ENCODE results near the gene EFTUD2. TPM values are rescaled to one million over a fixed set of nuclear protein-coding genes. Genes with fewer than 3 reads are reported as not detected.

Gene EFTUD2
- total and polyA plus RNA-seq, 11 donors, result 21.3 to 106 (median 65.0) TPM

GRCh38 chr17:44850612-44851011, 48.6 kb downstream of the EFTUD2 start:
- Histone ChIP-seq H3K36me3 (peaks cover 0 to 65% (median 58%) of the 10 kb centered on the region in 9 donors), H3K4me1 (no peaks in the 10 kb centered on the region), H3K4me3 (no peak overlapping the region), H3K27me3 (no peaks in the 10 kb centered on the region), H3K27ac (peak overlapping the region; percentile 2 to 70 (median 49)), H3K9me3 (no peaks in the 10 kb centered on the region)
- DNase-seq, result peak; percentile 59 to 78 (median 69)
- TF ChIP-seq POLR2A (IDR thresholded peaks at IDR 0.05) (no peak), CTCF (IDR thresholded peaks at IDR 0.05) (no peak)
- peak; percentile 15 to 68 (median 54) for ATAC-seq
- intact Hi-C loops (cut with DNase I), result no loop called here
- WGBS, 4 donors, result 60 to 70% (median 62%) methylated on average over 5 of the region's 5 CpGs

GRCh38 chr17:44850025-44850424, 49.2 kb downstream of the EFTUD2 start:
- peaks cover 0 to 59% (median 52%) of the 10 kb centered on the region in 9 donors for H3K36me3 ChIP-seq

GRCh38 chr17:44848961-44849489, 50.2 kb downstream of the EFTUD2 start:
- Histone ChIP-seq H3K4me1 (peaks cover 0 to 3% (median 0%) of the 10 kb centered on the region in 12 donors), H3K27ac (peak overlapping the region in 8 of 12 donors; percentile 13 to 68 (median 64)), H3K4me3 (peak overlapping the region in 8 of 12 donors; percentile 26 to 48 (median 36)), H3K36me3 (peaks cover 0 to 49% (median 42%) of the 10 kb centered on the region in 9 donors), H3K27me3 (no peaks in the 10 kb centered on the region), H3K9me3 (no peaks in the 10 kb centered on the region)
- TF ChIP-seq CTCF (IDR thresholded peaks at IDR 0.05) (no peak), POLR2A (IDR thresholded peaks at IDR 0.05) (no peak)
- intact Hi-C loops (cut with DNase I), result loop anchor here in 1 of 10 donors (5.0 kb wide), 1 partner anchor 42 kb away; no protein-coding TSS in a partner anchor
- WGBS, 4 donors, result 80 to 93% (median 89%) methylated on average over 12 of the region's 12 CpGs
- DNase-seq, result peak in 1 of 5 donors; percentile 22
- ATAC-seq, result no peak

More at GRCh38 chr17:44850025-44850424, 49.2 kb downstream of the EFTUD2 start:
- TF ChIP-seq POLR2A (IDR thresholded peaks at IDR 0.05), result no peak
- TF ChIP-seq CTCF (IDR thresholded peaks at IDR 0.05), result no peak
- H3K4me1 ChIP-seq, result no peaks in the 10 kb centered on the region
- H3K27ac ChIP-seq, result peak overlapping the region; percentile 2 to 70 (median 49)
- 80 to 91% (median 88%) methylated on average over 7 of the region's 7 CpGs for WGBS, 4 donors
- H3K9me3 ChIP-seq, result no peaks in the 10 kb centered on the region
- no peaks in the 10 kb centered on the region for H3K27me3 ChIP-seq
- intact Hi-C loops (cut with DNase I), result no loop called here
- H3K4me3 ChIP-seq, result no peak overlapping the region
- DNase-seq, result no peak
- no peak for ATAC-seq

GRCh38 chr17:44848257-44848795, 50.9 kb downstream of the EFTUD2 start:
- intact Hi-C loops (cut with DNase I), result loop anchor here in 1 of 10 donors (5.0 kb wide), 1 partner anchor 41 kb away; no protein-coding TSS in a partner anchor
- Histone ChIP-seq H3K4me3 (peak overlapping the region in 11 of 12 donors; percentile 8 to 48 (median 32)), H3K36me3 (peaks cover 0 to 42% (median 35%) of the 10 kb centered on the region in 9 donors), H3K27me3 (no peaks in the 10 kb centered on the region), H3K9me3 (no peaks in the 10 kb centered on the region), H3K4me1 (peaks cover 0 to 7% (median 0%) of the 10 kb centered on the region in 12 donors), H3K27ac (peak overlapping the region in 10 of 12 donors; percentile 6 to 68 (median 60))
- ATAC-seq, result no peak
- no peak for TF ChIP-seq POLR2A (IDR thresholded peaks at IDR 0.05)
- 59 to 71% (median 63%) methylated on average over 6 of the region's 6 CpGs for WGBS, 4 donors
- peak in 1 of 5 donors; percentile 32 for DNase-seq
